ENCODE measurements around the gene SPOCD1.

- TF ChIP-seq CTCF (IDR thresholded peaks at IDR 0.05) (no peak), POLR2A (IDR thresholded peaks at IDR 0.05) (no peak), EP300 (IDR thresholded peaks at IDR 0.05) (no peak)
Measured at GRCh38 chr1:31812158-31812829, 3.5 kb downstream of the SPOCD1 start.

Measured in tibial nerve (tissue), 4 donors.